ENCODE data around the gene CHAF1A.

The CHAF1A gene

DNA sequence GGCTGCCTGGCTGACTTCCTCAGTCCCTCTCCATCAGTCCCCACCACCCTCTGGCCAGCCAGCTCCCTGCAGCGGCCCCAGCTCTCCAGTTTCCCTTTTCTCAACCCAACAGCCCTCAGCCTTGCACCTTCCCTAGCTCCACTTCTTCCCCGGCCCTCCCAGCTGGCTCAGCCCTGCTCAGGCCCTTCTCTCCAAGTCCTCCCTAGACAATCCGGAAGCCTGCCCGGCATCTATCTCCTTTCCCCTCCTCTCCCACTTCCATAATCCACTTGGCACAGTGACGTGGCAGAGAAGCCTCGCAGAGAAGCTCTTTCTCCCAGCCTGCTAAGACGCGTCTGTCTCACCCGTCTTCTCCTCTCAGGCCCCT, 54.0 kb downstream of the CHAF1A start:
- no peak for DNase-seq (ENCODE audit: low read depth in 2 of 2)

DNA sequence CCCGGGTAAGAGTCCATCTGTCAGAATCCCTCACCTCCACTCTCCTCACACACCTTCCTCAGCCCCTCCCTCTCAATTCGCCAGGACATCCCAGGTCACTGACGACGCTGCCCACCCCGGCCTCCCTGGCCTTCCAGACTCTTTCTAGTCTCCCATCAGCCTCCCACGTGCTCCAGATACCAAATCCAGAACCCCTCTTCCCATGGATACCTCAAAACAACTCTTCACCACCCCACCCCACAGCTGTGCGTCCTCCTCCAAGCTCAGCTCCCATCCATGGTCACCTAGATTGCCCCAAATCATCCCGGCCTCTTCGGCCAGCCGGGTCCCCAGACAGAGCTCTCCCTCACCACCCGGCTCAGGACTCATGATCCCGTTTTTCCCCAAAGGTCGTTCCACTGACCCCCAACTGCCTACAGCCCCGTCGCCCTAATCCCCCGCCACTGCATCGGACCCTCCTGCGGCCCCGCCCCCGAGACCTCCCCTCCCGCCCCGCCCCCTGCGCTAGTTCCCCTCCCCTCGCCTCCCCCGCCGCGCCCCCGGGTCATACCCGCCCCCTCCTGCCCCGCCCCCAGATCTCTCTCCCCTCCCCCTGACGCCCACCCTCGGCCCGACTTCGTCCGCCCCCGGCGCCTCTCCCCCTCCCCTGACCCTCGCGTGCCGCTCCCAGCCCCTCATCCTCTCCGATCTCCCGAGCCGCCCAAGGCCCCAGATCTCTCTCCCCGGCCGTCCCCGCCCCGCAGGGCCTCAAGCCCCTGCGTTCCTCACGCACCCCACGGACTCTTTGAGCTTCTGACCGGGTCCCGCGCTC, 54.6 kb downstream of the CHAF1A start:
- peak in 1 of 2 donors; percentile 37 for DNase-seq (ENCODE audit: low read depth in 2 of 2)

DNA sequence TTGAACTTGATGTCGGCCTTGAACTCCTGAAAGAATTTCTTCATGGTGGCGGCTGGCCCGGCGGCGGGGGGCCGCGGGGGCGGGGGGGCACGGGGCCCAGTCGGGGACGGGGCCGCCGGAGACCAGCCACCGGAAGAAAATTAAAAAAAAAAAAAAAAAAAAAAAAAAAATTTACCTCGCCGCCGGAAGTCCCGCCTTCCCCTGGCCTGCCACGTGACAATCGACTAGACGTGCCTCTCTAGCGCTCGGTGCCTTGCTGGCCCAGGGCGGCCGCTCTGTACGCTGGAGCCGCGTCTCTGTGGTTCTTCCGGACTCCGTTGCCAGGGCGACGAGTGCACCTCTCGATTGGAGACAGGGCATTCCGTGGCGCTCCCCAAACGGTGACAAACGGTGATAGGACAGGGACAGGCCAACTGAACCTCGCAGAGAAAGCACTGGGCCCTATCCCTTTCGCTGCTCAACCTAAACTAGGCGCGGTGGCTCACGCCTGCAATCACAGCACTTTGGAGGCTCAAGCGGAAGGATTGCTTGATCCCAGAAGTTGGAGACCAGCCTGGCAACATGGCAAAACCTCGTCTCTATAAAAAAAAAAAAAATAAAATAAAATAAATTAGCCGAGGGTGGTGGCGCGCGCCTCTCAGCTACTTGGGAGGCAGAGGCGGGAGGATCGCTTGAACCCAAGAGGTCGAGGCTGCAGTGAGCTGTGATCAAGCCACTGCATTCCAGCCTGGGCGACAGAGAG, 55.4 kb downstream of the CHAF1A start, which contains the start of gene UBXN6:
UBXN6 (minus strand) TSS at position 141 of the 742 bp plus-strand sequence; CDS start at position 44, 97 bp downstream.
- peak; percentile 94 to 96 for DNase-seq (ENCODE audit: low read depth in 2 of 2)

DNA sequence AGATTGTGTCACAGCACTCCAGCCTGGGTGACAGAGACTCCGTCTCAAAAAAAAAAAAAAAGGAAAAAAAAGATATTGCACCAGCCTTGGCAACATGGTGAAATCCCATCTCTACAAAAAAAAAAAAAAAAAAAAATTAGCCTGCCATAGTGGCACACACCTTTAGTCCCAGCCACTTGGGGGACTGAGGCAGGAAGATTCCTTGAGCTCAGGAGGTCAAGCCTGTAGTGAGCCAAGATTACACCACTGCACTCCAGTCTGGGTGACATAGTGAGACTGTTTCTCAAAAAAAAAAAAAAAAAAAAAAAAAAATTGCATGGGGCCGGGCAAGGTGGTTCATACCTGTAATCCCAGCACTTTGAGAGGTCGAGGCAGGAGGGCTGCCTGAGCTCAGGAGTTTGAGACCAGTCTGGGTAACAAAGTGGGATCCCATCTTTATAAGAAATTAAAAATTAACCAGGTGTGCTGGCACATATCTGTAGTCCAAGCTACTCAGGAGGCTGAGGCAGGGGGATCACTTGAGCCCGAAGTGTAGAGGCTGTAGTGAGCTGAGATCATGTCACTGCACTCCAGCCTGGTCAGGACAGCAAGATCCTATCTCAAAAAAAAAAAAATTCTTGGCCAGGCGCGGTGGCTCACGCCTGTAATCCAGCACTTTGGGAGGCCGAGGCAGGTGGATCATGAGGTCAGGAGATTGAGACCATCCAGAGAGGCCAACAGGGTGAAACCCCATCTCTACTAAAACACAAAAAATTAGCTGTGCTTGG, 62.6 kb downstream of the CHAF1A start:
- no peak for DNase-seq (ENCODE audit: low read depth in 2 of 2)

DNA sequence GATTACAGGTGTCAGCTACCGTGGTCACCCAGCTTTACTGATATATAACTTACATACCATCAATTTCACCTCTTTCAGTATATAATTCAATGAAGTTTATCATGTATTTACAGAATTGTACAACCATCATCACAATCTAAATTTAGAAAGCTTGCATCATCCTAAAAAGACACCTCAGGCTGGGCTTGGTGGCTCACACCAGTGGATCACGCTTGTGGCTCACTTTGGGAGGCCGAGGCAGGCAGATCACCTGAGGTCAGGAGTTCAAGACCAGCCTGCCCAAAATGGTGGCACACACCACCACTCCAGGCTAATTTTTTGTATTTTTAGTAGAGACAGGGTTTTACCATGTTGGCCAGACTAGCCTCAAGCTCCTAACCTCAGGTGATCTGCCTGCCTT, 65.4 kb downstream of the CHAF1A start:
- DNase-seq (ENCODE audit: low read depth in 2 of 2) = no peak

DNA sequence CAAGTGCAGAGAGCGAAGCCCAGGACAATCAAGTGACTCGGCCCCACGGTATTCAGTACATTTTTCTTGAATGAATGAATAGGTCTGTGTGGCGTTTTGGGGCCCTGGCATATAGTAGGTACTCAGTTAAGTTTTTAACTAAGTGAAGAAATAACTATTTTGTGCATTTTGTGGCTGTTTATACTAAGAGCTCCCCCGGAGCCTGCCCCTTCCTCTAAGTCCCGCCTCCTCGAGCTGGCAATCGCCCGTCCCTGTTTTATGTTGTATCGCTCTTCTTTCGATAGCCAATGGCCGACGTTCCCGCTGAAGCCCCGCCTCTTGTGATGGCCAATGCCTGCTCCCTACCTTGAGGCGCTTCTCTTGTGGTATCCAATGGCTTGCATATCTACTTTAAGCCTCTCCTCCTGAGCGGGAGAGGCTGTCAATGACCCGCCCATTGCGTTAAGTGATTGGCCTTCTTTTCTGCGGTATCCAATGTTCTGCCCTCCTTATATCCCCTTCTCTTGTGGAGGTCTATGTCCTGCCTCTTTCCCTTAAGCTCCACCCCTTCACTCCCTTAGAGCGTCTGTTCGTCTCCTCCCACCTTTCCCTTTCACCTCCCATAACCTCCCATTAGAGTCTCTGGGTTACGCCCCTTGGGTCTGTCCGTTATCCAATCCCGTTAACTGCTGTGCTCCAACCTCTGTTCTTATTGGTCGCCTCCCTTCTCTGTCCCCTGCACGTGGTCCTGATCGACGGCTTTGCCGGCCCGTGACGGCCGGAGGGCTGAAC, 69.1 kb downstream of the CHAF1A start:
- DNase-seq (ENCODE audit: low read depth in 2 of 2) = peak; percentile 90 to 93

DNA sequence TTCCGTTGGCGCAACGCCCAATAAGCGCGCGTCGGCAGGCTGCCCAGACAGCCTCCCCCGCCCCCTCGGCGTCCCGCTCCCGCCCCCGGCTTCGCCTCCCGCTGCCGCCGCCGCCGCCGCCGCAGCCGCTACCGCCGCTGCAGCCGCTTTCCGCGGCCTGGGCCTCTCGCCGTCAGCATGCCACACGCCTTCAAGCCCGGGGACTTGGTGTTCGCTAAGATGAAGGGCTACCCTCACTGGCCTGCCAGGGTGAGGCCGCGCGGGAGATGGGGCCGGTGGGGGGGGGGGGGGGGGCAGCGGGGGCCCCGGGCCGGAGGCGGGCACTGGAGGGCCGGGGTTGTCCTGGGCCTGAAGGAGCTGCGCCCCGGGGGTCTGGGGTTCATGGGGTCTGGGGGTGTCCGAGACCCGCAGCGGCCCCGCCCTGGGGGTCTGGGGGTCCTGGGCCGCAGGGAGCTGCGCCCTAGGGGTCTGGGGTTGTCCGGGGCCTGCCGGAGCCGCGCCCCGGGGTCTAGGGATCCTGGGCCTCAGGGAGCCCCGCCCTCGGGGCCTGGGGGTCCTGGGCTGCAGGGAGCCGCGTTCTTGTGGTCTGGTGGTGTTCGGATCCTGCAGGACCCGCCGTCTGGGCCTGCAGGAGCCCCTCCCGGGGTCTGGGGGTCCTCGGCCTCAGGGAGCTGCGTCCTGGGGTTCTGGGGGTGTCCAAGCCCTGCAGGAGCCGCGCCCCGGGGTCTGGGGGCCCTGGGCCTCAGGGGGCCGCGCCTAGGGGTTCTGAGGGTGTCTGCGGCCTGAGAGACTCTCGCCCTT, 69.9 kb downstream of the CHAF1A start, which contains the start of gene HDGFL2:
HDGFL2 (plus strand) TSS at position 124 of the 801 bp plus-strand sequence; CDS start at position 178, 54 bp downstream.
- DNase-seq (ENCODE audit: low read depth in 2 of 2) = peak in 1 of 2 donors; percentile 94

DNA sequence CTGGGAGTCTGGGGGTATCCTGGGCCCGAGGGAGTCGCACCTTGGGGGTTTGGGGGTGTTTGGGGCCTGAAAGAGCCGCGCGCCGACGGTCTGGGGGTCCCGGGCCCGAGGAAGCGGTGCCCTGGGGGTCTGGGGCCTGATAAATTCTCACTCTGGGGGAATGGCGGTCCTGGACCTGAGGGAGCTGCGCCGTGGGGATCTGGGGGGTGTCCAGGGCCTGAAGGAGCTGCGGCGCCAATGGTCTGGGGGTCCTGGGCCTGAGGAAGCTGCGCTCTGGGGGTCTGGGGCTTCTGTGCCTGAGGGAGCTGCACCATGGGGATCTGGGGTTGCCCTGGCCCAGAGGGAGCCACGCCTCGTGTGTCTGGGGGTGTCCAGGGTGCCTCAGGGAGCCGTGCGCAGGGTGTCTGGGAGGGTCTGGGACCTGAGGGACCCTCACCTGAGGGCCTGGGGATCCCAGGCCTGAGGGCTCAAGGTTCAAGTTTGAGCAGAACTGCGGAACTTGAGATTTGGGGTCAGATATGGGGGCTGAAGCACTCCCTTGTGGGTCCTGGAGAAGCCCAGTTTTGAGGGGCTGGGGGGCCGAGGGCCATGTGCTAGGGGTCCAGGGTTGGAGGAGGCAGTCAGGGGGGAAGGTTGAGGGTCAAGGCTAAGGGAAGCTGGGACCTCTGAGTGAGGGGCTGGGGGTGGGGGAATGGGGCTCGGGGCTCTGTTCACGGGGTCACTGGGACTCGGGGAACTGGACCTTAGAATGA, 70.7 kb downstream of the CHAF1A start:
- DNase-seq (ENCODE audit: low read depth in 2 of 2) = no peak

DNA sequence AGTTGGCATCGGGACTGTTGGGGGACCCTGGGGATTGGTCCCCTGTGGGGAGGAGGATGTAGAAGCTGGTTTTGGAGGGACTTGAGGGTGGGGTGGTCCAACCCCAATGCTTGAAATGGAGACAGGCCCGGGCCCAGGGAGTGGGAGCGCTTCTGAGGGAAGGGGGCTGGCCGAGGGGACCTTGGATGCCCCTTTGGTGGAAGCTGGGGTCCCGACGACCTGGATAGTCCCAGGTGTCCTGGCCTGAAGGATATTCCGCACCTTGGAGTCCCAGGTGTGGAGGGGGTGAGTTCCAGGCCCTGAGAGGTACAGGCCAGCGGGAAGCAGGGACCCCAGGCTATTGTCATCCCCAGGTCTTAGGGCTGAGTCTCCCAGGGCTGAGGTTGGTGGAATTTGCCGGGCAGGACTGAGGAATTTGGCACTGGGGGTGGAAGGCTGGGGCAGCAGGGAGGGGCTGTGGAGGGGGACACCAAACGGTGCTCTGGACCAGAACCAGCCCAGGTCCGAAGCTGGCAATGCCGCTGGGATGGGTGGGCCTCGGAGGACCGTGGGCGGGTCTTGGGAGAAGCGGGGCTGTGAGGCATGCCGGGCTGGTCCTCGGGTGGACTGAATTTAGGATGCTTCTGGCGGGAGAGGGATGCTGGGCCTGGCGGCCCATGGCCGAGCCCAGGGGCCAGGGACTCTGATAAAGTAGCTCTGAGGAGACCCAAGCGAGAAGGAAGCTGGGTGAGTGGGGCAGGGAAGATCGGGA, 71.5 kb downstream of the CHAF1A start:
- no peak for DNase-seq (ENCODE audit: low read depth in 2 of 2)

DNA sequence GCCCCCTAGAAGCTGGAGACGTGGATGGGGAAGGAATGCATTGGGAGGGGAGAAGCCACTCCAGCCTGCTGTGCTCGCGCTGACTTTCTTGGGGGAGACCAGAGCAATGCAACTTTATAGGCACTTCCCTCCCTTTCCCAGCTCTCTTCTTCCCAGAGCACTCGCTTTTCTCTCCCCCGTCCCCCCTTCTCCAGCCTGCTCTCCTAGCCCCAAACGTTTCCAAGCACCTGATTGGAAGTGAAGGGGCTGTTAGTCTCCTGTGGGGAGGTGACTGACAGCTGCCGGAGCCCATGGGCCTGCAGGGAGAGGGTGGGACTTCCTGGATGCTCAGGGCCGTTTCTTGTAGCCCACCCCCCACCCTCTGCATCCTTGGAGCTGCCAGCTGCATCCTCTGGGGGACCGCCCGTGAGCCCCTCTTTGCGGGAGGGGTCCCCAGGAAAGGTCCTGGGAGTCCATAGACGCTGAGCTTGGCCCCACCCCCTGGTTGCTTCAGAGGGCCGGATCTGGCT, 72.1 kb downstream of the CHAF1A start:
- peak in 1 of 2 donors; percentile 21 for DNase-seq (ENCODE audit: low read depth in 2 of 2)

DNA sequence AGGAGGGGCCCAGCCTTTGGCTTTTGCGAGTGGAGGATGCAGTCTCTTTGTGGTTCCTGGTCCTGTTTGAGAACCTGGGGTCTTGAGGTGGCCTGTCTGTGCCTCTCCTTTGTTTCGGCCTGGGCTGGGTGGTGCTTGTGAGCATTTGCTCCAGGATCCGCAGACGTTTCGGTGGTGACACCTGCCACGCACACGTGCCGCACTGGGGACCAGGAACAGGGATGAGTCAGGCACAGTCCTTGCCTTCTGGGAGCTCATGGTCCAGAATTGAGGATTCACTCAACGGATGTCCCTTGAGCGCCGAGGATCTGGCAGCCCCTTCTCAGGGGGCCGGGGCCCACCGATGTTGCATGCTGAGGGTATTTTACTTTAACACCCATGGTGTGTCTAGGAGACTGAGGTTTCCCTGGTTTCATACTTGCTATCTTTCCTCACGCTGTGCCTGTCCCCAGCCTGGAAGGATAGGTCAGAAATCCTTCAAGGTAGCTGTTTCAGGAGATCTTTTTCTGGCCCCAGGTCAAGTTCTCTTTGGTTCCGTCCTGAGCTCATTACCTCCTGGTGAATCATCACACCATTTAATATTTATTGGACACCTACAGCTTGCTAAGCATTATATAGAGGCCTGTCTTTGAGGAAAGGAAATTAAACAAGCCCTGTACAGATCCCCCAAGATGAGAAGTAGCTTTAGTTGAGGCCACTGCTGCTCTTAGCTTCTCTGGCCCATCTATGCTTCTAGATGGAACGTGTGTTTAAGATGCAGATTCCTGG, 74.8 kb downstream of the CHAF1A start:
- DNase-seq (ENCODE audit: low read depth in 2 of 2) = no peak

DNA sequence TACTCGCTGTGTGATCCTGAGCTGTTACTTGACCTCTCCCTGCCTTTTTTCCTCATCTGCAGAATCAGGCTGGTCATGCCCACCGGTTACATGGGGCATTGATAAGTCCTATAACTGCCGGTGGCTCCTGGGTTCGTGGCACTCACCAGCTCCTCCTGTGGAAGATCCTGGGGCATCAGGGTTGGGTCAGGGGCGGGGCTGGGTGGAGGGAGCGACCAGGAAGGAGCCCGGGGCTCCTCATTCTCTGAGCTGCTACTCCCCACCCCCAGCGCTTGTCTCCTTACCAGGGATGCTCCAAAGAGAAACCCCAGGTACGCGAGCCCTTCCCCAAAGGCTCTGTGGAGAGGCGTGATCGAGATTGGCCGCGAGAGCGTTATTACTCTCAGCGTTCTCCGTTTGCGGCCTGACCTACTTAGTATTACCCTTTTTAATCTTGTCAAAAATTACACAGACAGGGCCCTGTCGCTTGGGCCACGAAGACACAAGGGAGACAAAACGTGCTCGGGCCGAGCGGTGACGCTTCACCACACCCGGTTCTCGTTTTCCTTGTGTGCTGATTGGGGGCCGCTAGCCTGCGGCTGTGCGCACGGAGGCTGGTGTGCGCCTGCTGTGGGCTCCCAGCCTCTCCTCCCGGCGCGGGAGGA, 80.4 kb downstream of the CHAF1A start:
- DNase-seq (ENCODE audit: low read depth in 2 of 2) = no peak

DNA sequence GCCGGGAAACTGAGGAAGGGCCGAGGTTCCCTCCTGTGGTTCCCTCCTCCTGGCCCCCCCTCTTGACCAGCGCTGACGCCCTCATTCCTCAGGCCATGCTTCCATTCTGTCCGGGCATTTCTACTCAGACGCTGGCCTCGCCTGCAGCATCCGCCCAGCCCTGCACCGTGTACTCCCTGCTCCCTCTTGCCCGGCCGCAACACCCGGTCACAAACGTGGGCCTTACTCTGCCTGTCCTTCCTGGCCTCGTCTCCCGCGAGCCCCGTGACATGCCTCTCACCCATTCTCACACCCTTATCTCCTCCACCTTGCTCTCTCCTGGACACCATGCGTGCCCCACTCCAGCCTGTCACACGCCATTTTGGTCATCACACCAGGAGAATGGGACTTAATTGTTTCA, 80.9 kb downstream of the CHAF1A start:
- no peak for DNase-seq (ENCODE audit: low read depth in 2 of 2)

DNA sequence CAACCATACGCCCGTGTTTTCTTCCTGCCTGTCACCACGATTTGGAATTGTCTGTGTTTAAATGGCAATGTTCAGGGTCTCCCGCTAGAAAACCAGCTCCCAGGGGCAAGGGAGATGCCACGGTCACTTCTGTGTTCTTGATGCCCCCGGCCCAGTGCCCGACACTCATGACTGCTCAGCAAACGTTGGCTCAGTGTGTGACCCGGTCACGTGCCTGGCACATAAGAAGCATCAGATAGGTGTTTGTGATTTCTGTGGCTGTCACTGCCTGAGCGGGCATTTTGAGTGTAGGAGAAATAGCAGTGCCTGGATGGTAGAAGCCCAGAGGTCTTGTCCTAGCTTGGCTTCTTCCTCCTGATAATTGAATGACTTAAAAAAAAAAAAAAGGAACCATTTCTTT, 85.1 kb downstream of the CHAF1A start:
- DNase-seq (ENCODE audit: low read depth in 2 of 2) = no peak

DNA sequence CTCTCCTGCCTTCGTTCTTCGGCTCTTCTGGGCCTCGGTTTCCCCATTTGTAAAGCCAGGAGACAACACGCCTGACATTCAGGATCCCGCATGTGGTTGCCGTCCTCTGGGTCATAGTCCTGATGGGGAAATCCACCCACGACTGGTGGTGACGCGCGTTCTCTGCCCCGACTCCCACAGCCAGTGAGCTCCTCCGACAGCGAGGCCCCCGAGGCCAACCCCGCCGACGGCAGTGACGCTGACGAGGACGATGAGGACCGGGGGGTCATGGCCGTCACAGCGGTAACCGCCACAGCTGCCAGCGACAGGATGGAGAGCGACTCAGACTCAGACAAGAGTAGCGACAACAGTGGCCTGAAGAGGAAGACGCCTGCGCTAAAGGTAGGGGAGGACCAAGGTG, 86.1 kb downstream of the CHAF1A start:
- DNase-seq (ENCODE audit: low read depth in 2 of 2) = no peak

DNA sequence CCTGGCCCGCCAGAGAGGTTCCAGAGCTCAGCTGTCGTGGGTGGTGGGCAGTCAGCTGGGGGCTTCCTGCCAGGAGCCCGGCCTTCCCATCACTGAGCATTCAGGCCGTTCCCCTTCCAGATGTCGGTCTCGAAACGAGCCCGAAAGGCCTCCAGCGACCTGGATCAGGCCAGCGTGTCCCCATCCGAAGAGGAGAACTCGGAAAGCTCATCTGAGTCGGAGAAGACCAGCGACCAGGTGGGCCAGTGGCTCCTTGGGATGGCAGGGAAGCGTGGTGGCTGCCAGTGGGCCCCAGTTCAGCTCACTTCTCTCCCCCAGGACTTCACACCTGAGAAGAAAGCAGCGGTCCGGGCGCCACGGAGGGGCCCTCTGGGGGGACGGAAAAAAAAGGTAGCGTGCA, 89.0 kb downstream of the CHAF1A start:
- DNase-seq (ENCODE audit: low read depth in 2 of 2) = no peak

DNA sequence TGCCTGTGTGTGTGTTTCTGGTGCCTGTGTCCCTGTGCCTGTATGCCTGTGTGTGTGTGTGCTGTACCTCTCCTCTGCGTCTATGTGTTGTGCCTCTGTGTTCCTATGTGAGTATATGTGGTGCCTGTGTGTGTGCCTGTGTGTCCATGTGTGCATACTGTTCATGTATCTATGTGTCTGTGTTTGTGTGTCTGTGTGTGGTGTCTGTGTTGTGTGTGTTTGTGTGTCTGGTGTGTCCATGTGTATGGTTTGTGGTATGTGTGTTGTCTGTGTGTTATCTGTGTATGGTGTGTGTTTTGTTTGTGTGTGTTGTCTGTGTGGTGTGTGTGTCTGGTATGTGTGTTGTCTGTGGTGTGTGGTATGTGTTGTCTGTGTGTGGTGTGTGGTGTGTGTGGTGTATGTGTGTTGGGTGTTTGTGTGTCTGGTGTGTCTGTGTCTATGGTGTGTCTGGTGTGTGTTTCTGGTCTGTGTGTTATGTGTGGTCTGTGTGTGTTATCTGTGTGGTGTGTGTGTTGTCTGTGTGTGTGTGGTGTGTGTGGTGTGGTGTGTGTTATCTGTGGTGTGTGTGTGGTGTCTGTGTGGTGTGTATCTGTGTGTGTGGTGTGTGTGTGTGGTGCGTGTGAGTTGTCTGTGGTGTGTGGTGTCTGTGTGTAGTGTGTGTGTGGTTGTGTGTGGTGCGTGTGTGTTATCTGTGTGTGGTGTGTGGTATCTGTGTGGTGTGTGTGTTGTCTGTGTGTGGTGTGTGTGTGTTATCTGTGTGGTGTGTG, 90.1 kb downstream of the CHAF1A start:
- no peak for DNase-seq (ENCODE audit: low read depth in 2 of 2)

Data from stimulated activated CD8-positive, alpha-beta memory T cell treated with anti-CD3 and anti-CD28 coated beads, Interleukin-2, amount 100 ng/mL, for 48 hours (primary cell).